Stimulated activated CD8-positive, alpha-beta memory T cell treated with anti-CD3 and anti-CD28 coated beads, Interleukin-4, amount 100 ng/mL, for 24 hours (primary cell): ENCODE data around the gene TLR8.
"Not testable (repeated sequence)": the region's sequence is repeated elsewhere in the genome, so short reads cannot be mapped to it uniquely, and the experiment has no call there.

Source experiments
- DNase-seq: peaks from one replicate; pipeline ENCODE4 v3.0.0-alpha.2; 2020; ENCODE audit warnings: low read depth

The TLR8 gene

DNA sequence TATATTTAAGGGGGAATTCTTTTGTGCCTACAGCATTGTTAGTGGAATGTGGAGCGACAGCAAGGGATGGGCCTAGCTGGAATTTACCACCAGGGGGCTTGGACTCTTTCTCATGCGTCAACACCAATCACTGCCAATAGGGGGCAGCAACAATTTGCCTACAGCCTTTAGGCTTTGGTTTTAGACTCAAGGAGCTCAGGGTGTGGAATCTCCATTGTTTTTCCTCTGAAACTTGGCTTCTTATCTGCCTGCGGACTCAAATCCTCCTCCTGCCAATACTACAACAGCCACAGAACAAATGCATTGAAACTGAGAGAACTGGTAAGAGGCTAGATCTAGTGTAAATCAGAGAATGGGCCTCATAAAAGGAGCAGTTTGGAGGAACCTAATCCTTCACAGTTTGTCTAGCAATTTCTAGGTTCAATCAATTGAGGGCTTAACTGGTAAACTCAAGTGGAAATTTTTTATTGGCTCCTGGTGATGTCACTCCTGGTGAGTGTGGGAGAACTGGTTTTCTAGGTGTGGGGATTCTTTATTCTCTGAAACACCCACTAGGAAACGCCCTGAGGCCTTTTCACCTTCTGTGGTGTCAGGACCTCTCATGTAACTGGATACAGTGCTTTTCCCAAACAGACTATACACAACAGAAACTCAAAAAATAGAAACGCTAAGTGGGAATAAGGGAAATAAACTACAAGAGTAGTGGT lies 40.6 kb downstream of the TLR8 start:
- peak; percentile 57 for DNase-seq

GRCh38 chrX:12947545-12948235 lies 41.3 kb downstream of the TLR8 start:
- DNase-seq = no peak

DNA sequence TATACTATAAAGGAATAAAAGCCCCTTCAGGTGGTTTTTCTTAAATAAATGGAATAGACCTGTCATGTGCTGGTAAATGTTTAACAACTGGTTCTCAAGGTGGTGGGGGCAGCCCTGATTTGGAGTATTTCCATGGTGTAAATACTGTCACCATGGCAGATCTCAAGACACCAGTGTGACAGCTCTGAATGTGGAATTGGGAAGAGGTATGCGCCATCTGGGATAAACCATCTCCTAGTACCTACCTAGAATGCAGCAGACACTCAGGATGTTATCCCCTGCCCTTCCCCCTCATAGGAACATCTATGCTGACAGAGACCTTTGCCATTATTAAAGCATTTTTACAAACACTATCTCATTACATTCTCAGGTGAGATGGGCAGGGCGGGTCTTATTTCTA lies 42.1 kb downstream of the TLR8 start:
- no peak for DNase-seq

DNA sequence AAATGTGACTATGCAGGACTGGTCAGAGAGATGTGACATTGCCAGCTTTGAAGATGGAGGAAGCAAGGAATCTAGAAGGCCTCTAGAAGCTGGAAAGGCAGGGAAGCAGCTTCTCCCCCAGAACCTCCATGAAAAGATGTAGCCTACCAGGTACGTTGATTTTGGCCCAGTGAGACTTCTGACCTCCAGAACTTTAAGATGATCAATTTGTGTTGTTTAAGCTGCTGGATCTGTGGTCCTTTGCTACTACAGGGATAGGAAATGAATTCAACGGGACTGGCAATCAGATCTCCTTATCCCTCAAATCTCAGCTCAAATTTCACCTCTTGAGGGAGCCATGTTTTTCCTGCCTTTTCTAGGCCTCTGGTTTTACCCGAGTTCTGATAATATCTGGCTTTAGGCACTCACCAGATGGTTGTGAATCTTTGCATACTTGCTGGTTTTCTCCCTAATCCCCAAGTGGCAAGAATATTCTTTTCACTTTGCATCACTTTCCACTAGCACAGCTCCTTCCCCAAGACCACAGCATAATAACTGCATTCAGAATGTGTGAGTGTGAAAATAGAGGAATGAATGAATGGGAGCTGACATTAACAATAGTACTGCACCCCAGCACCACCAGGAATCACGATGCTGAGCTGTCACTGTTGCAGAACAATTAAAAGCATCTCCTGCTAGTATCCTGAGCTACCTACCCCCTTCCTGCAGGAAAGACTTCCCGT lies 42.9 kb downstream of the TLR8 start:
- no peak for DNase-seq

DNA sequence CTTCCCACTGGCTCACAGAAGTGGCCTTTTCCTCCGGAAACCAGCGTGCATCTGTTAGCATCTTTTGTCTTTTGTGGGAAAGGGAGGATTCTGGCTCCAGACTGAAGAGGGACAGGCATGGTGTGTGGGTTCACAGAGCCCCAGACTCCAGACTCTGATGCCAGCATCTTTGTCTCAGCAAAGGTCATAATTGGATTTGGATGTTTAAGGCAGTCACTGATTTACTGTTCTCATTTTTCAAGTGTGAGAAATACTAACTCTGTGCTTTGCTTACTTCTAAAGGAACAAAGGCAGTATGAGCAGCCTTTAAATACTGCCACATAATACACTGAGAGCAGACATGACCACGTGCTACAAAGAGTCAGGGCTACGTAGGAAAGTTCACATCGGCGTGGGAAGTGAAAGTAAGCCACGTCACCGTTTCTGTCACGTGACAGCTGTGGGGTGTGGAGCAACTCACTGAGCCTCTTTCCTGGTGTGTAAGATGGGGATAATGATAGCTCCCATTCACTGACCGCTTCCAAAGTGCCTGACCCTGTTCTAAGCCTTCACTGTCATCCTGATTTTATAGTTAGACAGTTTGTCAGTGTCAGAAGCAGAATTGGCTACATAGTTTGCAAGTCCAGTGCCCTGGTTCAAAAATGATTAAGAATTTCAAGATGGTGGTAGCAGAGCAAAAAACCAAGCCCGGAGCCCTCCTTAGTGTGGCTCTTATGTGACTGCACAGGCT lies 43.7 kb downstream of the TLR8 start:
- DNase-seq = peak; percentile 84

- DNase-seq = no peak
Observed at GRCh38 chrX:12950851-12951594, 44.6 kb downstream of the TLR8 start.

GRCh38 chrX:12951595-12951975 lies 45.2 kb downstream of the TLR8 start:
- no peak for DNase-seq

DNA sequence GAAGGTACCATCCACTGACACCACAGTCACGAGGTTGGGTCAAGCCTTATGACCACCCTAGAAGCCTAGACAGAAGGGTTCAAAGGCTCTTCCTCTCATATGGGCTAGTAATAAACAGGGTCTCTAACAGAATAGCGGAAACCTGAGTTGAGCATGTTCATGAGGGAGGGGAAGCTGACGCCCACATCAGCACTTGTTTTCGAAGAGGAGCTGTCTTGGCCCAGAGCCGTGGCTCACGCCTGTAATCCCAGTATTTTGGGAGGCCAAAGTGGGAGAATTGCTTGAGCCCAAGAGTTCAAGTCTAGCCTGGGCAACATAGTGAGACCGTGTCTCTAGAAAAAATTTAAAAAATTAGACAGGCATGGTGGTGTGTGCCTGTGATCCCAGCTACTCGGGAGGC lies 47.0 kb downstream of the TLR8 start:
- DNase-seq = no peak

GRCh38 chrX:12954376-12954775 lies 48.0 kb downstream of the TLR8 start:
- DNase-seq = no peak

DNA sequence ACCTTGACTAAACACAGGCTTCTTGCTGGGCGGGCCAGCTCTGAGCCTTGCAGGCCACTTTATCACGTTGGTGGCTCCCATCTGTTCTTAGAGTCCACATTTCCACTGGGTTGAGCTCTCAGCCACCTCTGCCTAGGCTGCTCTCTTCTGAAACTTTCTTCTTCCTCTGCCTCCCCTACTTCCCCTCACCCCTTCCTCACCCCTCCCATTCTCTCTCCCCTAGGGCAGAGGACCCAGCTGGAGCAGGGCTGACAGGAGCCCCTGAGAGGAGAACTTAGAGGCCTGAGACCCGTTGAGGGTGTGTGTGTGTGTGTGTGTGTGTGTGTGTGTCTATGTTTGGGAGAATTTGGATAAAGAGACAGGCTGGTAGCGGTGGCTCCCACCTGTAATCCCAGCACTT lies 48.6 kb downstream of the TLR8 start:
- no peak for DNase-seq

DNA sequence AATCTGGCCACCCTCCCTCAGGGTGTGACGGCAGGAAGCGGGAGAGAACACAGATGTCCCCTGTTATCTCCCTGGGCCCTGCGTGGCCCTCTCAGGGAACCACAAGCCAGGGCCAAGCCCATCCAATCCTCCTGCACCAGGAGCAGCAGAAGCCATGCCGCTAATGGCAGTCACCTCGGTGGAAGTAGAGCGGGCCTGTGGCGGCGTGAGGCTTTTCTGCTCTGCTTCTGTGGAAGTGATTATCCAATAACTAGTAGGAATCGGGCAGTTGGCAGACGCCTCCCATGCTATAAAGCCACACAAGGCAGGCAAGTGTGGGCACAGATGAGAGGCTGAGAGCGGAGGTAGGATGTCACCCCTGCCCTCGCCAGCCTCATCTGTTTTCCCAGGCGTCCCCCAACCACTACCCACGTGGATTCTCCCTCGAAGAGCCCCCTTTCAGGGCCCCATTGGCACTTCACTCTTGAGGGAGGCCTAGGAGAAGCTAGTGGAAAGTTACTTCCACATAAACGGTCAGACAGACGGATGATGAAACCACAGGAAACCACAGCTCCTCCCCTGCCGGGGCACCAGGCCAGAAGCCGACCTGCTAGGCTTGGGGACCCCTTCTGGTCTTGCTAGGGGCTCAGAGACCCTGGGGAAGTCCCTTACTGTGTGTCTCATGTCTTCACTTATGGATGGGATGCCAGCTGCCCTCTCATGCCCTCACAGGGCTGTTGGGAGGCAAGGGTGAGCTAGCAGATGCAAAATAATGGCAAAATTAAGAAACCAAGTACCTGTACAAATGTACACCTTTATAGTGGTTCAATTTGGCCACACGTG lies 49.7 kb downstream of the TLR8 start:
- DNase-seq = peak; percentile 65

DNA sequence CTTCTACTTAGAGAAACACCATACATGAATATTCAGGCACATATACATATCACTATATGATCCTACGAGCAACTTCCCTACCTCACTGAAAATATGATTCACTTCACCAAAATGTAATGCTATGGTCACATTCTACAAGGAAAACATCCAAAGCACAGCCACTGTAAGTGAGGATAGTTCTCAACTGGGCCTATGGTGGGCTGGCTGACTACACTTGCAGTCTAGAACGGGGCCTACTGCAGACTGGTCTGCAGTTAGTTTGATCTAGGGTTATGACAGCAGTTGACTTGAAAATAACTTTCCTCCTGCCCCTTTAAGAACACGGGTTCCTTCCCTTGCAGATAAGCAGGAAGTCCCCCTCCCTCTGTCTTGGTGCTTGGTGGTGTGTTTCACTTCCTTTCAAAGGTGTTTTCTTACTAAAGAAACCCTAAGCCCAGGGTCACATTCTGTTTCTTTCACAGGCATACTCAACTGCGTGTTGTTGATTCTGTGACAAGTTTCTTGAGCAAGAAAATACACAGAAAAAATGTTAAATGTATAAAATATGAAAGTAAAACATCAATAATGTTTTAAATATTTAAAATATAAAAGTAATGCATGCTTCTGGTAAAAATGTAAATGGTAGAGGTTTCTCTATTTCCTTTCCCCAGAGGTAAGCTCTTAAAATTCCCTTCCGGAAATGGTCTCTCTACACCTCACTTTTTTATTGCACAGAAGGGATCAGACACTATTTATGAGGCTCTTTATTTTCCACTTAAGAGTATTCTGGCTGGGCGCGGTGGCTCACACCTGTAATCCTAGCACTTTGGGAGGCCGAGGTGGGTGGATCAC lies 50.5 kb downstream of the TLR8 start:
- no peak for DNase-seq

GRCh38 chrX:12958059-12958458 lies 51.6 kb downstream of the TLR8 start:
- no peak for DNase-seq

GRCh38 chrX:12958461-12958860 lies 52.0 kb downstream of the TLR8 start:
- DNase-seq = no peak

DNA sequence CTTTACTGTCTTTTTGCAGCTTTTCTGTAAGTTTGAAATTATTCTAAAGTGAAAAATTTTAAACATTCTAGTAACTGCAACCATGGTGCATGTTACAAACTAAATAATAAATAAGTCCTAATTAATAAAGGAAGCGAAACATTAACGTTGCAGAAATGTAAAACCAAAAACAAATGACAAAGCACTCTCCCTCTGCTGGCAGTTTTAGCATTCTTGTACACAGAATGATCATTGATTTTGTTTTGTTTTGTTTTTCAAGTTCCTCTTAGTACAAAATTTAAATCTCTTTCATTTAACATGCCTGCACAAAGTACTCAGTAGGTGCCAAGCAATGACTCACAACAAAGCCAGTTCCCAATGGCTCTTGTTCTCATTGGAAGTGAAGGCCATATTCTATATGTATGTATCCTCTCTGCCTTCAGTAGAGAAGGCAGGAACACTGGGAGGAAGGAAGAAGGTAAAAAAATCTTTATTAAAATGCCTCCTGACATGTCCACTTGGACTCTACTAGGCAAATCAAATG lies 54.8 kb downstream of the TLR8 start:
- DNase-seq = no peak

DNA sequence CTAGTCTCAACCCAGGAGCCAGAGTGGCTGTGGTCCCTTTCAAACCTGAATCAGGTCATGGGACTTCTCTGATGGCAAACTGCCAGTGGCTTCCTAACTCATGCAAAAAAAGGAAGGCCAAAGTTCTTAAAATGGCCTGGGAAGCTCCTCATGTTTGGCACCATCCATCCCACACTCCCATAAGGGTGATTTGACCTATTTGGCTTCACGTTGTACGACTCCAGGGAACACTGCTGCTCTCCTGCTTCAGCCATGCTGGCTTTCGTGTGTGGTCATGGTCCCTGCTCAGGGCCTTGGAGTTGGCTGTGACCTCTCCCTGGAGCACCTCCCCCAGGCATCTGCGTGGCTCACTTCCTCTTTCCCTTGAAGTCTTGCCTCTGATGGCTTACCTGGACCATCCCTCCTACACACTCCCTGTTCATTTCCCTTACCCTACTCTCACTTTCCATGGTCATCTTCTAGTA lies 55.7 kb downstream of the TLR8 start:
- DNase-seq = no peak

GRCh38 chrX:12963210-12963850 lies 56.9 kb downstream of the TLR8 start:
- DNase-seq = not testable (repeated sequence)

DNA sequence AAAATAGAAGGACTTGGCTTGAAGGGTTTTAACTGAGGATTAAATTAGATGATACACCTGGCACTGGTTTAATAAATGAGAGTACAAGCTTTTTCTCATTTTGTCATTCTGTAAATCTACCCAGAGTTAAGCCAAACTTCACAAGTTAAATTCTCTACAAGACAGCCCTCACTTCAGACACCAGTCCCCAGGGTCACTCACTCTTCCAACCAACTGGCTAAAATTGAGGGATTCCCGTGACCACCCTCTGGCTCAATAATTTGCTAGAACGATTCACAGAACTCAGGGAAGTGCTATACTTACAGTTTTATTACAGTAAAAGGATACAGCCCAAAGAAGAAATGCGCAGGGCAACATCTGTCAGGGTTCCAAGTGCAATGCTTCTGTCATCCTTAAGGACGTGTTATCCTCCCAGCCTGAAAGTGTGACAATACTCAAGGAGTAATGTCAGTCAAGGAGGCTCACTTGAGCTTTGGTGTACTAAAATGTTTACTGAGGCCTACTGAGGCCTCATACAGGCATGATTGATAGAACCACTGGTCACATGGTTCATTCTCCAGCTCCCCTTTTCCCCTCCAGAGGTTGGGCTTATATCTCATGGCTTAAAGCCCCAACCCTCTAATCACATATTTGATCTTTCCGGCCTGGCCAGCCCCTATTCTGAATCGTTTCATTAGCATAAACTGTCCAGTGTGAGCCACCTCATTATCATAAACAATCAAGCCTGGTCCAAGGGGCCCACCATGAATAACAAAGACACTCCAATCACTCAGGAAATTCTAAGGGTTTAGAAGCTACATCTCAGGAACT lies 58.9 kb downstream of the TLR8 start:
- DNase-seq = no peak
